ENCODE data around the gene LAP3. TPM values are rescaled to one million over a fixed set of nuclear protein-coding genes. Genes with fewer than 3 reads are reported as not detected.

Gene LAP3
- total RNA-seq, 1 donor from 2014 or later = 66.1 TPM

GRCh38 chr4:17624821-17625220 lies 47.8 kb downstream of the LAP3 start:
- peaks cover 5% of the 10 kb centered on the region for H3K36me3 ChIP-seq (ENCODE audit: control insufficient read depth, insufficient read depth, low read length)
- H3K4me3 ChIP-seq (ENCODE audit: low read depth, low read length) = no peak overlapping the region
- TF ChIP-seq, protein P1, sequence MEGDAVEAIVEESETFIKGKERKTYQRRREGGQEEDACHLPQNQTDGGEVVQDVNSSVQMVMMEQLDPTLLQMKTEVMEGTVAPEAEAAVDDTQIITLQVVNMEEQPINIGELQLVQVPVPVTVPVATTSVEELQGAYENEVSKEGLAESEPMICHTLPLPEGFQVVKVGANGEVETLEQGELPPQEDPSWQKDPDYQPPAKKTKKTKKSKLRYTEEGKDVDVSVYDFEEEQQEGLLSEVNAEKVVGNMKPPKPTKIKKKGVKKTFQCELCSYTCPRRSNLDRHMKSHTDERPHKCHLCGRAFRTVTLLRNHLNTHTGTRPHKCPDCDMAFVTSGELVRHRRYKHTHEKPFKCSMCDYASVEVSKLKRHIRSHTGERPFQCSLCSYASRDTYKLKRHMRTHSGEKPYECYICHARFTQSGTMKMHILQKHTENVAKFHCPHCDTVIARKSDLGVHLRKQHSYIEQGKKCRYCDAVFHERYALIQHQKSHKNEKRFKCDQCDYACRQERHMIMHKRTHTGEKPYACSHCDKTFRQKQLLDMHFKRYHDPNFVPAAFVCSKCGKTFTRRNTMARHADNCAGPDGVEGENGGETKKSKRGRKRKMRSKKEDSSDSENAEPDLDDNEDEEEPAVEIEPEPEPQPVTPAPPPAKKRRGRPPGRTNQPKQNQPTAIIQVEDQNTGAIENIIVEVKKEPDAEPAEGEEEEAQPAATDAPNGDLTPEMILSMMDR (IDR thresholded peaks at IDR 0.05; ENCODE audit: insufficient read depth, low read length, poor library complexity, severe bottlenecking) = no peak
- DNase-seq (ENCODE audit: low read depth) = no peak
- H3K27me3 ChIP-seq (ENCODE audit: control insufficient read depth, insufficient read depth, low read length) = no peaks in the 10 kb centered on the region

DNA sequence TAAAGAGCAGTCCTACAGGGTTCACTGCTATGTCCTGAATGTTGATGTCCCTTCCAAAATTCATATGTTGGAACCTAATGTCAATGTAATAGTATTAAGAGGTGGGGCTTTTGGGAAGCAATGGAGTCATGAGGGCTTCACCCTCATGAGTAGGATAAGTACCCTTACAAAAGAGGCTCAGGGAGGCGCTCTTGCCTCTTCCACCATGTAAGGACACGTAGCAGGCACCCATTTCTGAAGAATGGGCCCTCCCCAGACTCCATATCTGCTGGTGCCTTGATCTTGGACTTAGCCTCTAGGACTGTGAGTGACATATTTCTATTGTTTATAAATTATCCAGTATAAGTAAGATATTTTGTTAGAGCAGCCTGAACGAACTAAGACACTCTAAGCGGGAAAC lies 53.2 kb downstream of the LAP3 start:
- H3K36me3 ChIP-seq (ENCODE audit: control insufficient read depth, insufficient read depth, low read length) = peaks cover 3% of the 10 kb centered on the region
- no peak overlapping the region for H3K4me3 ChIP-seq (ENCODE audit: low read depth, low read length)
- H3K27me3 ChIP-seq (ENCODE audit: control insufficient read depth, insufficient read depth, low read length) = no peaks in the 10 kb centered on the region
- TF ChIP-seq, protein P1 (IDR thresholded peaks at IDR 0.05; ENCODE audit: insufficient read depth, low read length, poor library complexity, severe bottlenecking) = no peak
- DNase-seq (ENCODE audit: low read depth) = no peak

DNA sequence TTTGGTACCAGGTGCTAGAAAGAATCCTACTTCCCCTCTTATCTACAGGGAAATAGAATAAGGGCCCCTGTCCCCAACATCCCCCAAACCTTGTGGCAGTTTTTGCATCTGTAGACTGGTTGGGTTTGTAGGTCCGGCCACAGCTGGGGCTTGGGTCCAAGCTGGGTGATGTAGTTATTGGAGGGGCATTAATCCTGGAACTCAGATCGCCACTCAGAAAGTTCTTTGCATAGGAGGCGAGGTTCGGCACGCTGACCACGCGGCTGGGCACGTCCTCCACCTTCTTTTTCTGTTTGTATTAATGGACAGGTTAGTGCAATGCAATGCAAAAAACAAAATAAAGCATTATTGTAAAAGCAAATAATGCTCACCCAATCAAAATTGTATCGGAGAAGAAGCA lies 56.6 kb downstream of the LAP3 start:
- Histone ChIP-seq H3K27me3 (ENCODE audit: control insufficient read depth, insufficient read depth, low read length) (no peaks in the 10 kb centered on the region), H3K36me3 (ENCODE audit: control insufficient read depth, insufficient read depth, low read length) (peaks cover 3% of the 10 kb centered on the region), H3K4me3 (ENCODE audit: low read depth, low read length) (no peak overlapping the region)
- TF ChIP-seq, protein P1 (IDR thresholded peaks at IDR 0.05; ENCODE audit: insufficient read depth, low read length, poor library complexity, severe bottlenecking) = no peak
- no peak for DNase-seq (ENCODE audit: low read depth)

DNA sequence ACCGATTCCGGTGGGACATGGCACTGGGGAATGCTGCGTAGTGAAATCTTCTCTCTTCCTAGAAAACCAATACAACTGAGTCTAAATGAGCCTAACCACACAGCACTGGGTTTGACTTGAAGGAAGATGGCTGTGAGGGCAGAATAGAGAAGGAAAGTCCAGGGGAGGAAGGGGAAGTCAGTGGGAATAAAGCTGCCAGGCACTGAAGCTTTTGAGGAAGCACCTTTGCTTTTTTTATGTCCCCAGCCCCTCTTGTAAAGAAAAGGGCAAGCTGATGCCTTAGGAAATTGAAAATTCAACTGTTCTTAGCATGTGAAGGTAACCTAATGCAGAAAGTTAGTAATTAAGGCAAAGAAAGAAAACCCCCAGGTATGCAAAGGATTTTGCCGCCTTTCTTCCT lies 58.1 kb downstream of the LAP3 start:
- TF ChIP-seq, protein P1 (IDR thresholded peaks at IDR 0.05; ENCODE audit: insufficient read depth, low read length, poor library complexity, severe bottlenecking) = no peak
- Histone ChIP-seq H3K36me3 (ENCODE audit: control insufficient read depth, insufficient read depth, low read length) (peaks cover 1% of the 10 kb centered on the region), H3K4me3 (ENCODE audit: low read depth, low read length) (no peak overlapping the region), H3K27me3 (ENCODE audit: control insufficient read depth, insufficient read depth, low read length) (no peaks in the 10 kb centered on the region)
- no peak for DNase-seq (ENCODE audit: low read depth)

- peaks cover 1% of the 10 kb centered on the region for H3K36me3 ChIP-seq (ENCODE audit: control insufficient read depth, insufficient read depth, low read length)
- DNase-seq (ENCODE audit: low read depth) = no peak
- no peak overlapping the region for H3K4me3 ChIP-seq (ENCODE audit: low read depth, low read length)
- TF ChIP-seq, protein P1 (IDR thresholded peaks at IDR 0.05; ENCODE audit: insufficient read depth, low read length, poor library complexity, severe bottlenecking) = no peak
- H3K27me3 ChIP-seq (ENCODE audit: control insufficient read depth, insufficient read depth, low read length) = no peaks in the 10 kb centered on the region
These were observed 59.3 kb downstream of the LAP3 start for GRCh38 chr4:17636341-17636695.

Data from kidney epithelial cell (primary cell).